Astrocyte of the spinal cord (primary cell): ENCODE measurements around the gene AP4E1.

Experiments
- DNase-seq: peaks from one replicate; pipeline ENCODE4 v3.0.0; 2011; ENCODE audit warnings: low read depth, low spot score
- H3K4me3 ChIP-seq: 2 replicates; pipeline ENCODE4 v1.5.1; 2011; ENCODE audit warnings: low read depth, mild to moderate bottlenecking, low read length, moderate library complexity
- in situ Hi-C: cut with HindIII; loops from 2 replicates; pipeline ENCODE4 v1.10.0; 2017; ENCODE audit warnings: low sequenced_read_pairs
- TF ChIP-seq, protein P1 (sequence below): IDR thresholded peaks from 2 replicates; pipeline ENCODE4 v1.5.1; 2012; ENCODE audit warnings: low read depth, mild to moderate bottlenecking, low read length, inconsistent platforms

Gene AP4E1

DNA sequence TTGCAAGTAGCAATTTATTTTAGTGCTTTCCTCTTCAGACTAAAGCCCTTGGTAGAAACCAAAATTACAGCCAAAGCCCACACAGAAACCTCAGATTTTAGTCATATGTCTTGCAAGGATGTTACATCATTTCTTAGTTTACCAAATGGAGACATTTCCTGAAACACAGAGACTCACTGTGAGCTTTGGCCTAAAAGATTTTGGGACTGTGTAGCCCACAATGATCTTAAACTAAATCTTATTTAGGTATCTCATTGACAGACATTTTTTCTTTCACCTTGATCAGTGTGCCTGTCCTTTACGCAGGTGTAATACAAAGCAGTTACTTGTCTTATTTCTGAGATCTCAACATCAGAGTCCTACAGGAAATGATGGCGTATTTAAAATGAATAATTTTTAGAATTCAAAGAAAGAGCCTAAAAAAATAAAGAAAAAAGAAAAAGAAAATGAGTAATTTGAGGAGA, 27.8 kb upstream of the AP4E1 start:
- in situ Hi-C loops, result no loop called here
- TF ChIP-seq, protein P1, sequence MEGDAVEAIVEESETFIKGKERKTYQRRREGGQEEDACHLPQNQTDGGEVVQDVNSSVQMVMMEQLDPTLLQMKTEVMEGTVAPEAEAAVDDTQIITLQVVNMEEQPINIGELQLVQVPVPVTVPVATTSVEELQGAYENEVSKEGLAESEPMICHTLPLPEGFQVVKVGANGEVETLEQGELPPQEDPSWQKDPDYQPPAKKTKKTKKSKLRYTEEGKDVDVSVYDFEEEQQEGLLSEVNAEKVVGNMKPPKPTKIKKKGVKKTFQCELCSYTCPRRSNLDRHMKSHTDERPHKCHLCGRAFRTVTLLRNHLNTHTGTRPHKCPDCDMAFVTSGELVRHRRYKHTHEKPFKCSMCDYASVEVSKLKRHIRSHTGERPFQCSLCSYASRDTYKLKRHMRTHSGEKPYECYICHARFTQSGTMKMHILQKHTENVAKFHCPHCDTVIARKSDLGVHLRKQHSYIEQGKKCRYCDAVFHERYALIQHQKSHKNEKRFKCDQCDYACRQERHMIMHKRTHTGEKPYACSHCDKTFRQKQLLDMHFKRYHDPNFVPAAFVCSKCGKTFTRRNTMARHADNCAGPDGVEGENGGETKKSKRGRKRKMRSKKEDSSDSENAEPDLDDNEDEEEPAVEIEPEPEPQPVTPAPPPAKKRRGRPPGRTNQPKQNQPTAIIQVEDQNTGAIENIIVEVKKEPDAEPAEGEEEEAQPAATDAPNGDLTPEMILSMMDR, result no peak

DNA sequence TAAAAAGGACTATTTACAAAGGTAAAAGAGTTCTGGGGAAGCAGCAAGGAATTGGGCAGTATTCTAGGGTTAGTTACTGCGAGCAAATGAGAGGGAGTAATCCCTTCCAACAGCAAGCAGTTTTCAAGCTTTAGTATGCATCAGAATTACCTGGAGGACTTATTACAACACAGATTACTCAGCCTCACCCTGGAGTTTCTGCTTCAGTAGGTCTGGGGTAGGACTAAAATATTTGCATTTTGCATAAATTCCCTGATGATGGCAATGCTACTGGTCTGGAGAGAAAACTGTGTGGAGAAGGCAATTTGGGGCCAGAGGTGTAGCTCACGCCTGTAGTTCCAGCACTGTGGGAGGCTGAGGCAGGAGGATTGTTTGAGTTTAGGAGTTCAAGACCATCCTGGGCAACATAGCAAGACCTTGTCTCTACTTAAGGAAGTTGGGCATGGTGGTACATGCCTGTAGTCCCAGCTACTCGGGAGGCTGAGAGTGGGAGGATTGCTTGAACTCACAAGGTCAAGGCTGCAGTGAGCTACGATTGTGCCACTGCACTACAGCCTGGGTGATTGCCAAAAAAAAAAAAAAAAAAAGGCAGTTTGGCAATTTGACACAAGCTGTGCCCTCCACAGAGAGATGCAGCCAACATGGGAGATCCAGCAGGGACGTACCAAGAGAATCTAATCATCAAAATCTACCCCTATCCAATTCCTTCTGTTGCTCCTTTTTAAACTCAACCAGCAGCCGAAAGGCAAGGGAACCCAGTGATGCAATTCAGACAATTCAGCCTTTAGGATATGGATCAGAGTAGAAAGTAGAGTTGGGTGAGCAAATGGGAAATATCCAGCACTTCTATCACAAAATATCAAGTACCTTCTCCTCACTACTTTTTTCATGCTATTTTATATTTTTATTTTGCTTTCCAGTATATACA, 27.1 kb upstream of the AP4E1 start:
- DNase-seq, result peak; percentile 5
- in situ Hi-C loops, result no loop called here
- TF ChIP-seq, protein P1, result no peak
- H3K4me3 ChIP-seq, result no peak overlapping the region

More for the DNA sequence above, 27.8 kb upstream of the AP4E1 start:
- no peak overlapping the region for H3K4me3 ChIP-seq
- peak; percentile 76 for DNase-seq

DNA sequence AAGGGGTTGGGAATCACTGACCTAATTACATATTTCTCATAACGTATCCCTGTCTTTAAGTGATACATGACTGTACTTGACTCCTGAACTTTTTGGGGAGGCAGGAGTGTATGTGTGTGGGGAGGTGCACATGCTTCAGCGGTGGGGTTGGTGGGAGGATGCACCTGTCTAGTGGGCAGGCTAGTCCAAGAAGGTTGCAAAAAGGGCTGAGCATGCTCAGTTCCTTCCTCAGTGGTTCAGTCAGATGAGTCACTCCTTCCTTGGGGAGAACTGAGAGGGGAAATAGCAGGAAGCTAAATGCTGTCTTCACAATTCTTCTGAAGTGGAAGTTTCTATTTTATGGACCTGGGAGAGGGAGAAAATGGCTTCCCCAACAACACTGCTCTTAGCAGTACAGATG, 24.6 kb upstream of the AP4E1 start:
- TF ChIP-seq, protein P1, result no peak
- no peak overlapping the region for H3K4me3 ChIP-seq
- in situ Hi-C loops, result no loop called here
- peak; percentile 67 for DNase-seq

DNA sequence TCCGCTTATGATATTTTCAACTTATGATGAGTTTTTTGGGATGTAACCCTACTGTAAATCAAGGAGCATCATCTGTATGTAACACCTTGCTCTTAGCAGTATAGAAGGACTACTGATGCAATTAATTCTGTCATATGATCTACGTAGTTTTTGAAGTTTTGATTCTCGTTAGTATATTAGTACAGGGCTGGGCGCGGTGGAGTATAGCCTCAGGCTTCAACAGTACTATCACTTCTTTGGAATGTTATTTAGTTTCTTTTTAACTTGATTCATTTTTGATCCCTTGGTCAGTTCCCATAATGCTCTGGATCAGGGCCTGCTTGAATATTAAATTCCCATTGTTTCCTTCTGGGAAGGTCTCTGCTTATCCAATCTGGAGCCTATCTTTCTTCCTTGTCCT, 23.9 kb upstream of the AP4E1 start:
- H3K4me3 ChIP-seq, result no peak overlapping the region
- TF ChIP-seq, protein P1, result no peak
- DNase-seq, result no peak
- in situ Hi-C loops, result no loop called here

DNA sequence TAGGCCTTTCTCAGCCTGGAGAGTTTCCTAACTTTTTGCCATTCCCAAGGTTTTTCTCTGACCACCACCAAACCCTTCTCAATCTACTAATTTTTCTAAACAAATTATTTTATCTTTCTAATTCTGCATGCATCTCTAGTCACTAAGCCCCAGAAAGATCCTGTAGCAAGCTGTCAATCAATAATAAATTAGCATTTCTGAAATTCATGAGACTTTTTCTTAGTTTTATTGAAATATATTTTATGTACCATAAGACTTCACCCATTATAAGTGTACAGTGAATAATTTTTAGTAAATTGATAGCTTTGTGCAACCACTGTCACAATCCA, 22.4 kb upstream of the AP4E1 start:
- TF ChIP-seq, protein P1, result no peak
- H3K4me3 ChIP-seq, result no peak overlapping the region
- in situ Hi-C loops, result no loop called here
- no peak for DNase-seq

DNA sequence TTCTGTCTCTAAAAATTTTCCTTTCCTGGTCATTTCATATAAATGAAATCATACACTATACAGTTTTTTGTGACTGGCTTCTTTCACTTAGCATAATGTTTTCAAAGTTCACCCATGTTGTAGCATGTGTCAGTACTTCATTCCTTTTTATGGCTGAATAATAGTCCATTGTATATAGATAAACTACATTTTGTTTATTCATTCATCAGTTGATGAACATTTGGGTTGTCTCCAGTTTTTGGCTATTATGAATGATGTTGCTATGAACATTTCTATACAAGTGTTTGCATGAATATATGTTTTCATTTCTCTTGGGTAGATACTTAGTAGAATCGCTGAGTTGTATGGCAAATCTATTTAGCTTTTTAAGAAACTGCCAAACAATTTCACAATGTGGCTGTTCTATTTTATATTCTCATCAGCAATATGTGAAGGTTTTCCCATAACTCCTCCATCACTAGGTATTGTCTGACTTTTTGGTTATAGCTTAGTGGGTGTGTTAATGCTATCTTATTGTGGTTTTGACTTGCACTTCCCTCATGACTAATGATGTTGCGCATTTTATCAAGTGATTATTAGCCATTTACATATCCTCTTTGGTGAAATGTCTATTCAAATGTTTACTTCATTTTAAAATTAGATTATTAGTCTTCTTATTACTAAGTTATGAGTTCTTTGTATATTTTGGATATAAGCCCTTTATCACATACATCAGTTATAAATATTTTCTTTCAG, 21.7 kb upstream of the AP4E1 start:
- H3K4me3 ChIP-seq, result no peak overlapping the region
- no peak for DNase-seq
- in situ Hi-C loops, result no loop called here
- TF ChIP-seq, protein P1, result no peak
